ENCODE results near the gene EDEM2. TPM values are rescaled to one million over a fixed set of nuclear protein-coding genes. Genes with fewer than 3 reads are reported as not detected.
"Not testable (repeated sequence)": the region's sequence is repeated elsewhere in the genome, so short reads cannot be mapped to it uniquely, and the experiment has no call there.

Gene EDEM2
- total and polyA plus RNA-seq, 2 of the 13 experiments (the other 11 are each of a cell fraction or from before 2014, with no cell fraction given) = 33.1 to 46.9 TPM

DNA sequence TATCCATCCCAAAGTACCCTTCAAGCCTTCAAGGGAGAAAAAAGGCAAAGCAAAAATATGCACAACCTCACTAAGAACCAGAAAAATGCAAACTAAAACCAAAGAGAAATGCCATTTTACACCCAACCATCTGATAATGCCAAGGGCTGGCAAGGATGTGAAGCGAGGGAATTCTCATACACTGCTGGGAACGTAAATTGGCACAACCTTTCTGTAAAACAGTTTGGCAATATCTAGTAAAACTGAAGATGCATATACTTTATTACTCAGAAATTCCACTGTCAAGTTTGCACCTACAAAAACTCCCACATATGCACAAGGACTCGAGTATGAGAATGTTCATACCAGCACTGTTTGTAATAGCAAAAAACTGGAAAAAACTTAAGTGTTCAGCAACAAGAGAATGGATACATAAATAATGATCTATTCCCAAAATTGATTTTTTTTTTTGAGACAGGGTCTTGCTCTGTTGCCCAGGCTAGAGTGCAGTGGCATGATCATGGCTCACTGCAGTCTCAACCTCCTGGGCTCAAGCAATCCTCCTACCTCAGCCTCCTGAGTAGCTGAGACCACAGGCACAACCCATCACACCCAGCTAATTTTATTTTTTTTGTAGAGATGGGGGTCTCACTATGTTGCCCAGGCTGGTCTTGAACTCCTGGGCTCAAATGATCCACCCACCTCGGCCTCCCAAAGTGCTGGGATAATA lies 21.7 kb upstream of the EDEM2 start:
- H2AFZ ChIP-seq (ENCODE audit: low read length); CTCF ChIA-PET (ENCODE audit: low intra/inter-chr PET ratio, low total read pairs); ATAC-seq; POLR2A ChIA-PET; intact Hi-C loops (cut with micrococcal nuclease; ENCODE audit: unreplicated experiment); DNase-seq (ENCODE audit: low spot score); FAIRE-seq; H3K27ac ChIP-seq (ENCODE audit: extremely low read length, insufficient read depth, low read length); H4K20me1 ChIP-seq (ENCODE audit: insufficient read depth, low read length); H3K36me3 ChIP-seq (replicated peaks in 1 of 2; ENCODE audit: control insufficient read depth in 1 of 2, insufficient read depth in 2 of 2, low read length in 2 of 2); H3K79me2 ChIP-seq (ENCODE audit: insufficient read depth, low read length); H3K4me3 ChIP-seq (replicated peaks in 1 of 3; ENCODE audit: insufficient read depth in 1 of 3, low read depth in 2 of 3, low read length in 3 of 3); BruUV-seq (replicated peaks); H3K27me3 ChIP-seq (ENCODE audit: control insufficient read depth in 1 of 2, insufficient read depth in 2 of 2, low read length in 2 of 2); H3K9ac ChIP-seq (ENCODE audit: insufficient read depth, low read depth, low read length); H3K9me3 ChIP-seq (ENCODE audit: low read length); H3K4me2 ChIP-seq (ENCODE audit: low read depth, low read length); in situ Hi-C loops (cut with HindIII; ENCODE audit: extremely low pct_ligation_motif_present, low pct_unique_long_range_greater_than_20kb): not testable (repeated sequence)
- peaks cover 38% of the 10 kb centered on the region for H3K4me1 ChIP-seq (ENCODE audit: insufficient read depth, low read length)
- WGBS (ENCODE audit: low lambda C conversion rate) = 45% methylated on average over 4 of the region's 4 CpGs

DNA sequence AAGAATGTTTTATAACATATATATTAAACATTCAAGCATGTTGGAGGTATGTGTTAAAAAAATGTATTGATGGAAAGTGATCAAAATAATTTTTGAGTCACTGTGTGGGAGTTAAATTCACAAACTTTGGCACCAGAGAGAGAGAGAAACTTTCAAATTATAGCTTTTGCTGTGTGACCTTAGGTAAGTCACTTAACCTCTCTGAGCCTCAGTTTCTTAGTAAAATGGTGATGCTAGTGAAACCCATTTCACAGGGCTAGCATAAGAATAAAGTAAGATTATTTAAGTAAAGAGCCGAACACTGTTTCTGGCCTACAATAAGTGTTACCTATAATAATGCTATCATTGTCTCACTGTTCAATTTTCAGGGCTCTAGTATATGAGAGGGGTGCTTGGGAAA lies 20.7 kb upstream of the EDEM2 start:
- POLR2A ChIA-PET = no interaction called here
- in situ Hi-C loops (cut with HindIII; ENCODE audit: extremely low pct_ligation_motif_present, low pct_unique_long_range_greater_than_20kb) (no loop called here), intact Hi-C loops (cut with micrococcal nuclease; ENCODE audit: unreplicated experiment) (no loop called here)
- H3K9ac ChIP-seq (ENCODE audit: insufficient read depth, low read depth, low read length) = no peak overlapping the region
- H3K9me3 ChIP-seq (ENCODE audit: low read length) = no peaks in the 10 kb centered on the region
- H3K36me3 ChIP-seq (replicated peaks in 1 of 2; ENCODE audit: control insufficient read depth in 1 of 2, insufficient read depth in 2 of 2, low read length in 2 of 2) = no peaks in the 10 kb centered on the region
- CTCF ChIA-PET (ENCODE audit: low intra/inter-chr PET ratio, low total read pairs) = no interaction called here
- FAIRE-seq = no peak
- no peak for ATAC-seq
- BruUV-seq (replicated peaks) = no TSS peak
- no peak overlapping the region for H3K27ac ChIP-seq (ENCODE audit: extremely low read length, insufficient read depth, low read length)
- H3K4me3 ChIP-seq (replicated peaks in 1 of 3; ENCODE audit: insufficient read depth in 1 of 3, low read depth in 2 of 3, low read length in 3 of 3) = no peak overlapping the region
- WGBS (ENCODE audit: low lambda C conversion rate) = 86% methylated on average over 1 of the region's 1 CpG
- H3K4me1 ChIP-seq (ENCODE audit: insufficient read depth, low read length) = peaks cover 30% of the 10 kb centered on the region
- no peaks in the 10 kb centered on the region for H3K79me2 ChIP-seq (ENCODE audit: insufficient read depth, low read length)
- H3K4me2 ChIP-seq (ENCODE audit: low read depth, low read length) = no peak overlapping the region
- no peak overlapping the region for H2AFZ ChIP-seq (ENCODE audit: low read length)
- no peak for DNase-seq (ENCODE audit: low spot score)
- no peaks in the 10 kb centered on the region; a peak in 1 of 5 replicates for H3K27me3 ChIP-seq (ENCODE audit: control insufficient read depth in 1 of 2, insufficient read depth in 2 of 2, low read length in 2 of 2)
- no peaks in the 10 kb centered on the region for H4K20me1 ChIP-seq (ENCODE audit: insufficient read depth, low read length)
- TF ChIP-seq ETV5 (CRISPR knock-in tag; IDR thresholded peaks at IDR 0.05; ENCODE audit: borderline replicate concordance) (no peak), ZNF768 (CRISPR knock-in tag; IDR thresholded peaks at IDR 0.05) (peak; percentile 80; the same call in 1 of the 2 replicates), MAFF (IDR thresholded peaks at IDR 0.05; ENCODE audit: low read depth, low read length) (no peak), POLR2AphosphoS5 (IDR thresholded peaks at IDR 0.05; ENCODE audit: low read depth, low read length) (no peak), CCAR2 (optimal IDR thresholded peaks at IDR 0.05; ENCODE audit: low read depth, low read length) (no peak), ZFP62 (CRISPR knock-in tag; IDR thresholded peaks at IDR 0.05) (no peak), ZMYM3 (CRISPR knock-in tag; IDR thresholded peaks at IDR 0.05) (0 out of 2 replicates have a peak, but pooled peaks have one; percentile 19), RCOR2 (CRISPR knock-in tag; IDR thresholded peaks at IDR 0.05) (0 out of 2 replicates have a peak, but pooled peaks have one; percentile 22), ZNF878 (CRISPR knock-in tag; IDR thresholded peaks at IDR 0.05) (no peak), ZNF790 (CRISPR knock-in tag; IDR thresholded peaks at IDR 0.05; ENCODE audit: borderline replicate concordance) (no peak)
- TF ChIP-seq, protein P1, sequence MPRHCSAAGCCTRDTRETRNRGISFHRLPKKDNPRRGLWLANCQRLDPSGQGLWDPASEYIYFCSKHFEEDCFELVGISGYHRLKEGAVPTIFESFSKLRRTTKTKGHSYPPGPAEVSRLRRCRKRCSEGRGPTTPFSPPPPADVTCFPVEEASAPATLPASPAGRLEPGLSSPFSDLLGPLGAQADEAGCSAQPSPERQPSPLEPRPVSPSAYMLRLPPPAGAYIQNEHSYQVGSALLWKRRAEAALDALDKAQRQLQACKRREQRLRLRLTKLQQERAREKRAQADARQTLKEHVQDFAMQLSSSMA (CRISPR knock-in tag; IDR thresholded peaks at IDR 0.05) = no peak
- TF ChIP-seq, protein P2, sequence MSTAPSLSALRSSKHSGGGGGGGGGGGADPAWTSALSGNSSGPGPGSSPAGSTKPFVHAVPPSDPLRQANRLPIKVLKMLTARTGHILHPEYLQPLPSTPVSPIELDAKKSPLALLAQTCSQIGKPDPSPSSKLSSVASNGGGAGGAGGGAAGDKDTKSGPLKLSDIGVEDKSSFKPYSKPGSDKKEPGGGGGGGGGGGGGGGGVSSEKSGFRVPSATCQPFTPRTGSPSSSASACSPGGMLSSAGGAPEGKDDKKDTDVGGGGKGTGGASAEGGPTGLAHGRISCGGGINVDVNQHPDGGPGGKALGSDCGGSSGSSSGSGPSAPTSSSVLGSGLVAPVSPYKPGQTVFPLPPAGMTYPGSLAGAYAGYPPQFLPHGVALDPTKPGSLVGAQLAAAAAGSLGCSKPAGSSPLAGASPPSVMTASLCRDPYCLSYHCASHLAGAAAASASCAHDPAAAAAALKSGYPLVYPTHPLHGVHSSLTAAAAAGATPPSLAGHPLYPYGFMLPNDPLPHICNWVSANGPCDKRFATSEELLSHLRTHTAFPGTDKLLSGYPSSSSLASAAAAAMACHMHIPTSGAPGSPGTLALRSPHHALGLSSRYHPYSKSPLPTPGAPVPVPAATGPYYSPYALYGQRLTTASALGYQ (CRISPR knock-in tag; IDR thresholded peaks at IDR 0.05) = no peak
- TF ChIP-seq, protein P3, sequence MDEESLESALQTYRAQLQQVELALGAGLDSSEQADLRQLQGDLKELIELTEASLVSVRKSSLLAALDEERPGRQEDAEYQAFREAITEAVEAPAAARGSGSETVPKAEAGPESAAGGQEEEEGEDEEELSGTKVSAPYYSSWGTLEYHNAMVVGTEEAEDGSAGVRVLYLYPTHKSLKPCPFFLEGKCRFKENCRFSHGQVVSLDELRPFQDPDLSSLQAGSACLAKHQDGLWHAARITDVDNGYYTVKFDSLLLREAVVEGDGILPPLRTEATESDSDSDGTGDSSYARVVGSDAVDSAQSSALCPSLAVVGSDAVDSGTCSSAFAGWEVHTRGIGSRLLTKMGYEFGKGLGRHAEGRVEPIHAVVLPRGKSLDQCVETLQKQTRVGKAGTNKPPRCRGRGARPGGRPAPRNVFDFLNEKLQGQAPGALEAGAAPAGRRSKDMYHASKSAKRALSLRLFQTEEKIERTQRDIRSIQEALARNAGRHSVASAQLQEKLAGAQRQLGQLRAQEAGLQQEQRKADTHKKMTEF (CRISPR knock-in tag; IDR thresholded peaks at IDR 0.05) = no peak

Data from HepG2 (cell line).